Liver (tissue), 9 donors: ENCODE results near the gene RNPEPL1. TPM values are rescaled to one million over a fixed set of nuclear protein-coding genes. Genes with fewer than 3 reads are reported as not detected.

Source experiments
- DNase-seq: peaks from one replicate; pipeline ENCODE4 v3.0.0-alpha.2; 2017; ENCODE audit warnings: low spot score
- H3K27ac ChIP-seq, 2 donors: one replicate each; pipeline ENCODE4 v1.7.0; 2013; ENCODE audit warnings: inconsistent platforms in 2 of 2, low read length in 2 of 2, control low read depth in 1 of 2, low read depth in 1 of 2, mild to moderate bottlenecking in 1 of 2
- H3K27me3 ChIP-seq, 4 donors: one replicate each; pipeline versions ENCODE4 v1.6.1 to v1.7.0; 2013; ENCODE audit warnings: low read length in 3 of 4, inconsistent platforms in 1 of 4, mild to moderate bottlenecking in 1 of 4, moderate library complexity in 1 of 4; ENCODE audit not compliant: control insufficient read depth in 4 of 4, insufficient read depth in 4 of 4
- H3K36me3 ChIP-seq, 4 donors: one replicate each; pipeline versions ENCODE4 v1.6.1 to v1.7.0; 2013; ENCODE audit warnings: low read length in 3 of 4, mild to moderate bottlenecking in 3 of 4, low read depth in 1 of 4, moderate library complexity in 1 of 4; ENCODE audit not compliant: control insufficient read depth in 4 of 4, insufficient read depth in 3 of 4
- H3K4me1 ChIP-seq, 4 donors: one replicate each; pipeline versions ENCODE4 v1.6.1 to v1.7.0; 2013; ENCODE audit warnings: low read length in 3 of 4, mild to moderate bottlenecking in 3 of 4, moderate library complexity in 1 of 4; ENCODE audit not compliant: control insufficient read depth in 4 of 4, insufficient read depth in 4 of 4
- H3K4me3 ChIP-seq, 3 donors: one replicate each; pipeline versions ENCODE4 v1.6.1 to v1.7.0; 2013; ENCODE audit warnings: low read length in 3 of 3, control low read depth in 1 of 3, low read depth in 1 of 3, mild to moderate bottlenecking in 1 of 3
- H3K9ac ChIP-seq, 2 donors: one replicate each; pipeline ENCODE4 v1.7.0; 2013; ENCODE audit warnings: low read length in 2 of 2, mild to moderate bottlenecking in 2 of 2, moderate library complexity in 2 of 2, control low read depth in 1 of 2, low read depth in 1 of 2
- H3K9me3 ChIP-seq, 4 donors: one replicate each; pipeline versions ENCODE4 v1.6.1 to v1.7.0; 2013; ENCODE audit warnings: low read length in 3 of 4; ENCODE audit not compliant: control insufficient read depth in 4 of 4
- HNF4A ChIP-seq, 2 donors: conservative IDR thresholded peaks; 2 replicates each; pipeline ENCODE4 v1.6.1; 2016; ENCODE audit warnings: antibody characterized with exemption in 2 of 2, mild to moderate bottlenecking in 2 of 2
- HNF4G ChIP-seq: IDR thresholded peaks from 2 replicates; pipeline ENCODE4 v1.6.1; 2016; ENCODE audit warnings: antibody characterized with exemption
- JUND ChIP-seq, 2 donors: IDR thresholded peaks; 2 replicates each; pipeline ENCODE4 v1.6.1; 2016; ENCODE audit warnings: antibody characterized with exemption in 2 of 2
- RAD21 ChIP-seq, 2 donors: IDR thresholded peaks; 2 replicates each; pipeline ENCODE4 v1.6.1; 2016; ENCODE audit warnings: antibody characterized with exemption in 2 of 2, mild to moderate bottlenecking in 2 of 2
- SP1 ChIP-seq: IDR thresholded peaks from 2 replicates; pipeline ENCODE4 v1.6.1; 2018; ENCODE audit warnings: antibody characterized with exemption, mild to moderate bottlenecking
- WGBS: extraction: QIAGEN DNeasy Blood & Tissue Kit; methylation state at CpG from one replicate; pipeline ENCODE4 v1.1.7; 2013; 5-methylcytosine and 5-hydroxymethylcytosine counted together
- polyA plus RNA-seq, 2 donors: library from polyadenylated mRNA; stranded (reverse) in 1 of 2; unstranded in 1 of 2; fragments of 200-250 nt in 1 of 2; fragments of >200 nt in 1 of 2; fragmentation: Nextera tagmentation in 1 of 2; extraction: Ambion mirVana in 1 of 2; gene quantifications; one replicate each; pipeline versions ENCODE4 v1.2.1 to v1.2.3, GENCODE V29; 2013 to 2015
- total RNA-seq, 2 donors: library from RNA; depleted of rRNA; stranded (reverse); fragments of >200 nt; gene quantifications; one replicate each; pipeline ENCODE4 v1.2.3, GENCODE V29; 2014
- TF ChIP-seq, protein P1 (sequence below): fragments of 150-350 bp; IDR thresholded peaks from 2 replicates; pipeline ENCODE4 v1.5.1; 2017; ENCODE audit warnings: improper control_type of control experiment, low read depth, low read length; ENCODE audit not compliant: missing input control
- TF ChIP-seq, protein P2 (sequence below): IDR thresholded peaks from 2 replicates; pipeline ENCODE4 v1.6.1; 2016; ENCODE audit warnings: antibody characterized with exemption
- TF ChIP-seq, protein P3 (sequence below): IDR thresholded peaks from 2 replicates; pipeline ENCODE4 v1.6.1; 2016; ENCODE audit warnings: antibody characterized with exemption
- donor health status: healthy.
- donor health status: healthy.
- donor health status: healthy.
- donor health status: healthy.
- donor health status: healthy.

Gene RNPEPL1
- total and polyA plus RNA-seq, 4 donors: 24.8 to 43.9 (median 29.4) TPM

DNA sequence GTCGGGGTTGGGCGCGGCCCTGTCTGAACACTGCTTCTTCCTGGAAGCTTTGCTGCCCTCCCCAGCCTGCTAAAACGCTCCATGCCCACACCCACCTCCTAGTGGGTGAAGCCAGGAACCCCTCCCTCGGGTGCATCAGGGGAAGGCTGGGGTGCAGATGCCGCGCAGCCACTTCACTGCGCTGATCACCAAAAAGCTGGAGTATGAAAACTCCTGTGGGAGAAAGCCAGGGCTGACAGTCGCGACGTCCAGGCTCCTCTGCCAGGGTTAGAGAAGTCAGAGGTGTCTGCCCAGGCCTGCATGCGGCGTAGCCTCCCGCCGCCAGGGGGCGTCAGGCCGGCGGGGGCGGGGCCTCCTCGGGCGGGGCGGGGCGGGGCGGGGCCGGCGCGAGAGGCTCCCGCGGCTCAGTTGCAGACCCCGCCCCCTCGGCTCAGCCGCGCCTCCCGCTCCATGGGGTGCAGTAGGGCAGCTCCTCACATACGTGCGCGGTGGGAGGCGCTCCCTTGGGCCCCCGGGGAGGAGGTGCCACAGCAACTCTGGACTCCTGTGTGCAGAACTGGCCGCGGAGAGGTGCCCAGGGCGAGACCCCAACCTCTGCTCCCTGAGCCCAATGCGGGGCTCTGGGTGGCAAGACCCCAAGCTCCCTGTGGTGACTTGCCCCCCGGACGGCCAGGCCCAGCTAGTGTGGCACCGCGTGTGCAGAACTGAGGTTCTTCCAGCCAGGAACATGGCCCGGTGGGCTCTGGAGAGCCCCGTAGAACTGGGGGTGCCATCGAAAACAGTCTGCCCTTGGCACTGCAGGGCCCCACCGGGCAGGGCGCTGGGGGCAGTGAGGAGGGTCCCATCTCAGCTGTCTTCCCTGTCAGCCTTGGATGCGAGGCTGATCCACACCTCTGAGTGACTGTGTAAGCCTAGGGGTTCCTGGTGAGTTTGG is 1.8 kb upstream of the RNPEPL1 start:
- peak overlapping the region; percentile 68 to 82 for H3K27ac ChIP-seq
- TF ChIP-seq RAD21 (IDR thresholded peaks at IDR 0.05): peak in 1 of 2 donors; percentile 55
- peak; percentile 32 for TF ChIP-seq SP1
- no peak for TF ChIP-seq HNF4A (conservative IDR thresholded peaks at IDR 0.05)
- TF ChIP-seq, protein P1, sequence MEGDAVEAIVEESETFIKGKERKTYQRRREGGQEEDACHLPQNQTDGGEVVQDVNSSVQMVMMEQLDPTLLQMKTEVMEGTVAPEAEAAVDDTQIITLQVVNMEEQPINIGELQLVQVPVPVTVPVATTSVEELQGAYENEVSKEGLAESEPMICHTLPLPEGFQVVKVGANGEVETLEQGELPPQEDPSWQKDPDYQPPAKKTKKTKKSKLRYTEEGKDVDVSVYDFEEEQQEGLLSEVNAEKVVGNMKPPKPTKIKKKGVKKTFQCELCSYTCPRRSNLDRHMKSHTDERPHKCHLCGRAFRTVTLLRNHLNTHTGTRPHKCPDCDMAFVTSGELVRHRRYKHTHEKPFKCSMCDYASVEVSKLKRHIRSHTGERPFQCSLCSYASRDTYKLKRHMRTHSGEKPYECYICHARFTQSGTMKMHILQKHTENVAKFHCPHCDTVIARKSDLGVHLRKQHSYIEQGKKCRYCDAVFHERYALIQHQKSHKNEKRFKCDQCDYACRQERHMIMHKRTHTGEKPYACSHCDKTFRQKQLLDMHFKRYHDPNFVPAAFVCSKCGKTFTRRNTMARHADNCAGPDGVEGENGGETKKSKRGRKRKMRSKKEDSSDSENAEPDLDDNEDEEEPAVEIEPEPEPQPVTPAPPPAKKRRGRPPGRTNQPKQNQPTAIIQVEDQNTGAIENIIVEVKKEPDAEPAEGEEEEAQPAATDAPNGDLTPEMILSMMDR: peak; percentile 76
- peaks cover 26 to 47% (median 40%) of the 10 kb centered on the region in 4 donors for H3K4me1 ChIP-seq
- no peaks in the 10 kb centered on the region for H3K9me3 ChIP-seq
- no peaks in the 10 kb centered on the region for H3K27me3 ChIP-seq
- peak; percentile 96 for DNase-seq
- WGBS: 8% methylated on average over 53 of the region's 53 CpGs
- no peaks in the 10 kb centered on the region for H3K36me3 ChIP-seq
- H3K9ac ChIP-seq: peak overlapping the region in 1 of 2 donors; percentile 29
- H3K4me3 ChIP-seq: peak overlapping the region in 2 of 3 donors; percentile 34 to 46

DNA sequence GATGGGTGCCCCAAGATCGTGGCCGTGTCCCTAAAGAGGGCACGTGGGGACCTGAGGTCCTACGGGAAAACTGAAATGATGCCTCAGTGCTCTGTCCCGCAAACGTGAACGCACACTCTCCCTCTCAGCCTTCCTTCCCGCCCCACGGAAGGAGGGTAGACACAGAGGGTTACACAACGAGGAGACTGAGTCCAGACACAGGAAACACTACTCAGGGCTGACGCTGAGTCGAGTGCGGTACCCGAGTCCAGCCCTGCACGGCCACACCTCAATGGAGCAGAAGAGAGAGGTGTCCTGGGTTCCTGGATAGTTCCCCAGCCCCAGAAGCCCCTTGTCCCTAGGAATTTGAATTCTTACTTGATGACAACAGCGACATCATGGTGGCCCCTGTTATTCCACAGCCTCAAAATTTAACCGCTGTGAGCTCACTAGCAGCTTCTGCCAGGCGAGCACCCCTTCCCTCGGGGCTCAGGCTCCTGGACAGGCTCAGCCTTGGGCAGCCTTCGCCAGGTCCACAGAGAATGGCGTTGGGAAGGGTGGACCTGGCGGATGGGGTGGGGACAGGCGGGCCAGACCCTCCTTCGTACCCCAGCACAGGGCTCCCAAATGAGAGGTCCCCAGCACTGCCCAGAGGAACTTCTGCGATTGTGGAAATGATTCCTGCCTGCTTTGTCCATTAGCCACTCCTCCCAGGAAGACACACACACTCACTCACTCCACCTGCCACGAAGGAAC is 980 bp upstream of the RNPEPL1 start:
- 43% methylated on average over 26 of the region's 26 CpGs for WGBS
- Histone ChIP-seq H3K9ac (peak overlapping the region; percentile 22 to 55), H3K4me3 (peak overlapping the region; percentile 45 to 82 (median 77)), H3K27ac (peak overlapping the region; percentile 70 to 82), H3K27me3 (no peaks in the 10 kb centered on the region), H3K4me1 (peaks cover 24 to 42% (median 35%) of the 10 kb centered on the region in 4 donors), H3K9me3 (no peaks in the 10 kb centered on the region), H3K36me3 (peaks cover 0 to 2% (median 0%) of the 10 kb centered on the region in 4 donors)
- DNase-seq: no peak
- TF ChIP-seq HNF4G: no peak

DNA sequence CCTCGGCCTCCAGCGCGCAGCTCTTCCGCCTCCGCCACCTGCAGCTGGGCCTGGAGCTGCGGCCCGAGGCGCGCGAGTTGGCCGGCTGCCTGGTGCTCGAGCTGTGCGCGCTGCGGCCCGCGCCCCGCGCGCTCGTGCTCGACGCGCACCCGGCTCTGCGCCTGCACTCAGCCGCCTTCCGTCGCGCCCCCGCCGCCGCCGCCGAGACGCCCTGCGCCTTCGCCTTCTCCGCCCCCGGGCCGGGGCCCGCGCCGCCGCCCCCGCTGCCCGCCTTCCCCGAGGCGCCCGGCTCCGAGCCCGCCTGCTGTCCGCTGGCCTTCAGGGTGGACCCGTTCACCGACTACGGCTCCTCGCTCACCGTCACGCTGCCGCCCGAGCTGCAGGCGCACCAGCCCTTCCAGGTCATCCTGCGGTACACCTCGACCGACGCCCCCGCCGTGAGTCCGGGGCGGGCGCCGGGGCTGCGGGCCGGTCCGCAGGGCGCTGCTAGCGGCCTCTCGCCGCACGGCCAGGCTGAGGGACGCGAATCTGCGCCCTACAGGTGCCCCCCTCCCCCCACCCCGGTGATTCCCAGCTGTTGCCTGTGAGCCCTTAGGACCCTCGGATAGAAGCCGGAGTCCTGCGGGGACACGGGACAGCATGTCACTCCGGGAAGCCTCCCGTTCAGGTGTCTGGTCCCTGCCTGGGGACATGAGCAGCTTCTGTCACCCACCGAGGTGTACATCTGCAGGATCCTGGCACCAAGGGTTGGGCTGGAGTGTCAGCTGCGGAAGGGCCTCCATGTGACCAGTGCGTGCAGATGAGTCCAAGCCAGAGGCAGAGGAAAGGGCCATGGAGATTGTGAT is 616 bp downstream of the RNPEPL1 start:
- Histone ChIP-seq H3K27me3 (no peaks in the 10 kb centered on the region), H3K4me3 (peak overlapping the region; percentile 62 to 82 (median 73)), H3K36me3 (peaks cover 0 to 7% (median 1%) of the 10 kb centered on the region in 4 donors), H3K27ac (peak overlapping the region; percentile 55 to 61), H3K9me3 (no peaks in the 10 kb centered on the region), H3K4me1 (peaks cover 24 to 42% (median 35%) of the 10 kb centered on the region in 4 donors), H3K9ac (peak overlapping the region in 1 of 2 donors; percentile 50)
- DNase-seq: peak; percentile 65
- under 1% methylated on average over 93 of the region's 93 CpGs for WGBS
- TF ChIP-seq, protein P2, sequence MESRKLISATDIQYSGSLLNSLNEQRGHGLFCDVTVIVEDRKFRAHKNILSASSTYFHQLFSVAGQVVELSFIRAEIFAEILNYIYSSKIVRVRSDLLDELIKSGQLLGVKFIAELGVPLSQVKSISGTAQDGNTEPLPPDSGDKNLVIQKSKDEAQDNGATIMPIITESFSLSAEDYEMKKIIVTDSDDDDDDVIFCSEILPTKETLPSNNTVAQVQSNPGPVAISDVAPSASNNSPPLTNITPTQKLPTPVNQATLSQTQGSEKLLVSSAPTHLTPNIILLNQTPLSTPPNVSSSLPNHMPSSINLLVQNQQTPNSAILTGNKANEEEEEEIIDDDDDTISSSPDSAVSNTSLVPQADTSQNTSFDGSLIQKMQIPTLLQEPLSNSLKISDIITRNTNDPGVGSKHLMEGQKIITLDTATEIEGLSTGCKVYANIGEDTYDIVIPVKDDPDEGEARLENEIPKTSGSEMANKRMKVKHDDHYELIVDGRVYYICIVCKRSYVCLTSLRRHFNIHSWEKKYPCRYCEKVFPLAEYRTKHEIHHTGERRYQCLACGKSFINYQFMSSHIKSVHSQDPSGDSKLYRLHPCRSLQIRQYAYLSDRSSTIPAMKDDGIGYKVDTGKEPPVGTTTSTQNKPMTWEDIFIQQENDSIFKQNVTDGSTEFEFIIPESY: no peak
- TF ChIP-seq JUND (IDR thresholded peaks at IDR 0.05) (no peak), HNF4G (no peak)
- TF ChIP-seq, protein P3, sequence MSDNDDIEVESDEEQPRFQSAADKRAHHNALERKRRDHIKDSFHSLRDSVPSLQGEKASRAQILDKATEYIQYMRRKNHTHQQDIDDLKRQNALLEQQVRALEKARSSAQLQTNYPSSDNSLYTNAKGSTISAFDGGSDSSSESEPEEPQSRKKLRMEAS: no peak
